Nephron progenitor cell (in vitro differentiated cells): ENCODE measurements around the gene PKD2.

ENCODE experiments used
- DNase-seq: peaks from one replicate; pipeline ENCODE4 v3.0.0; 2021
- H3K27ac Mint-ChIP-seq: 2 replicates; pipeline ENCODE4 v1.8.0; 2021; ENCODE audit warnings: mild to moderate bottlenecking, moderate library complexity, mixed read lengths
- H3K27me3 Mint-ChIP-seq: 2 replicates; pipeline ENCODE4 v1.8.0; 2021; ENCODE audit warnings: mild to moderate bottlenecking, low read depth, mixed read lengths; ENCODE audit not compliant: poor library complexity
- H3K36me3 Mint-ChIP-seq: 2 replicates; pipeline ENCODE4 v1.8.0; 2021; ENCODE audit warnings: low read depth, mixed read lengths
- H3K4me1 Mint-ChIP-seq: 2 replicates; pipeline ENCODE4 v1.8.0; 2021; ENCODE audit warnings: mixed read lengths
- H3K4me3 Mint-ChIP-seq: 2 replicates; pipeline ENCODE4 v1.8.0; 2021; ENCODE audit warnings: mild to moderate bottlenecking, moderate library complexity, mixed read lengths
- H3K9me3 Mint-ChIP-seq: 2 replicates; pipeline ENCODE4 v1.8.0; 2021; ENCODE audit warnings: mild to moderate bottlenecking, moderate library complexity, mixed read lengths
- TF ChIP-seq, protein P1 (sequence below): fragments of 200-600 bp; sonication (generic); IDR thresholded peaks from 2 replicates; pipeline ENCODE4 v1.5.0; 2021; ENCODE audit warnings: antibody characterized with exemption

Gene PKD2

DNA sequence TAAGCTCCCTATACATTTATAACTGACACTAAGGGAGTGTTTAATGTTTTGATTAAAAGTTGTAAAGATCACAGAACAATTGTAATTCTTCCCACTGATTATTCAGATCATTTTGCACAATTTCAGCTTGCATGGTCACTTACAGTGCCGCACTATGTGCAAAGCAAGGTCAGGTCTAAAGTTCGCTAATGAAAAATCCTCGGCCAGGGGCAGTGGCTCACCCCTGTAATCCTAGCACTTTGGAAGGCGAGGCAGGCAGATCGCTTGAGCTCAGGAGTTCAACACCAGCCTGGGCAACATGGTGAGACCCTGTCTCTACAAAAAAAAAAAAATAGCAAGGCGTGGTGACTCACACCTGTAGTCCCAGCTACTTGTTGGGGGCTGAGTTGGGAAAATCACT lies 57.0 kb downstream of the PKD2 start:
- H3K36me3 Mint-ChIP-seq, result peaks cover 71% of the 10 kb centered on the region
- peaks cover 14% of the 10 kb centered on the region for H3K9me3 Mint-ChIP-seq
- H3K4me3 Mint-ChIP-seq, result no peak overlapping the region
- no peaks in the 10 kb centered on the region for H3K4me1 Mint-ChIP-seq
- H3K27ac Mint-ChIP-seq, result no peak overlapping the region
- TF ChIP-seq, protein P1, sequence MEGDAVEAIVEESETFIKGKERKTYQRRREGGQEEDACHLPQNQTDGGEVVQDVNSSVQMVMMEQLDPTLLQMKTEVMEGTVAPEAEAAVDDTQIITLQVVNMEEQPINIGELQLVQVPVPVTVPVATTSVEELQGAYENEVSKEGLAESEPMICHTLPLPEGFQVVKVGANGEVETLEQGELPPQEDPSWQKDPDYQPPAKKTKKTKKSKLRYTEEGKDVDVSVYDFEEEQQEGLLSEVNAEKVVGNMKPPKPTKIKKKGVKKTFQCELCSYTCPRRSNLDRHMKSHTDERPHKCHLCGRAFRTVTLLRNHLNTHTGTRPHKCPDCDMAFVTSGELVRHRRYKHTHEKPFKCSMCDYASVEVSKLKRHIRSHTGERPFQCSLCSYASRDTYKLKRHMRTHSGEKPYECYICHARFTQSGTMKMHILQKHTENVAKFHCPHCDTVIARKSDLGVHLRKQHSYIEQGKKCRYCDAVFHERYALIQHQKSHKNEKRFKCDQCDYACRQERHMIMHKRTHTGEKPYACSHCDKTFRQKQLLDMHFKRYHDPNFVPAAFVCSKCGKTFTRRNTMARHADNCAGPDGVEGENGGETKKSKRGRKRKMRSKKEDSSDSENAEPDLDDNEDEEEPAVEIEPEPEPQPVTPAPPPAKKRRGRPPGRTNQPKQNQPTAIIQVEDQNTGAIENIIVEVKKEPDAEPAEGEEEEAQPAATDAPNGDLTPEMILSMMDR, result no peak
- no peak for DNase-seq
- peaks cover 5% of the 10 kb centered on the region for H3K27me3 Mint-ChIP-seq

DNA sequence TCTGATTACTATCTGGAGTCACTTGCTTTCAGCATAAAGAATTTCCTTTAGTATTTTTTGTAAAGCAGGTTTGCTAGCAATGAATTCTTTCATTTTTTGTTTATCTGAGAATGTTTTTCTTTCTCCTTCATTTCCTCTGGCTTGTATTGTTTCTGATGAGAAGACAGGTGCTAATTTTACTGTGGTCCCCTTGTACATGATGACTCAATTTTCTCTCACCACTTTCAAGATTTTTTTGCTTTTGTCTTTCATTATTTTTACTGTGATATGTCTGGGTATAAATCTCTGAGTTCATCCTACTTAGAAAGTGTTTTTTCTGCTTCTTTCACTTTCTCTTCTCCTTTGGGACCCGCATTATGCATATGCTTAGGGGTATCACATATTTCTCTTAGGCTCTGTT lies 62.6 kb downstream of the PKD2 start:
- TF ChIP-seq, protein P1, result no peak
- no peak for DNase-seq
- no peaks in the 10 kb centered on the region for H3K4me1 Mint-ChIP-seq
- no peak overlapping the region for H3K4me3 Mint-ChIP-seq
- H3K27me3 Mint-ChIP-seq, result peaks cover 5% of the 10 kb centered on the region
- H3K27ac Mint-ChIP-seq, result no peak overlapping the region
- H3K9me3 Mint-ChIP-seq, result peaks cover 41% of the 10 kb centered on the region
- H3K36me3 Mint-ChIP-seq, result peaks cover 93% of the 10 kb centered on the region

DNA sequence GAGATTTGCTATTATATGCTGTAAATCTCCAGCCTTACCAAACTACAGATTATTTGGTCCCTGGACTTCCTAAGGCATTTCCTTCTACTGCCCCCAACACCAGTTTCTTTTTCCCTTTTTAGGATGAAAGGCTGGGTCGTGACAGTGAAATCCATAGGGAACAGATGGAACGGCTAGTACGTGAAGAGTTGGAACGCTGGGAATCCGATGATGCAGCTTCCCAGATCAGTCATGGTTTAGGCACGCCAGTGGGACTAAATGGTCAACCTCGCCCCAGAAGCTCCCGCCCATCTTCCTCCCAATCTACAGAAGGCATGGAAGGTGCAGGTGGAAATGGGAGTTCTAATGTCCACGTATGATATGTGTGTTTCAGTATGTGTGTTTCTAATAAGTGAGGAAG lies 67.9 kb downstream of the PKD2 start:
- no peak for DNase-seq
- Mint-ChIP-seq H3K27me3 (no peaks in the 10 kb centered on the region), H3K36me3 (peaks cover 65% of the 10 kb centered on the region), H3K9me3 (peaks cover 18% of the 10 kb centered on the region), H3K27ac (no peak overlapping the region), H3K4me3 (no peak overlapping the region), H3K4me1 (no peaks in the 10 kb centered on the region)
- TF ChIP-seq, protein P1, result no peak

DNA sequence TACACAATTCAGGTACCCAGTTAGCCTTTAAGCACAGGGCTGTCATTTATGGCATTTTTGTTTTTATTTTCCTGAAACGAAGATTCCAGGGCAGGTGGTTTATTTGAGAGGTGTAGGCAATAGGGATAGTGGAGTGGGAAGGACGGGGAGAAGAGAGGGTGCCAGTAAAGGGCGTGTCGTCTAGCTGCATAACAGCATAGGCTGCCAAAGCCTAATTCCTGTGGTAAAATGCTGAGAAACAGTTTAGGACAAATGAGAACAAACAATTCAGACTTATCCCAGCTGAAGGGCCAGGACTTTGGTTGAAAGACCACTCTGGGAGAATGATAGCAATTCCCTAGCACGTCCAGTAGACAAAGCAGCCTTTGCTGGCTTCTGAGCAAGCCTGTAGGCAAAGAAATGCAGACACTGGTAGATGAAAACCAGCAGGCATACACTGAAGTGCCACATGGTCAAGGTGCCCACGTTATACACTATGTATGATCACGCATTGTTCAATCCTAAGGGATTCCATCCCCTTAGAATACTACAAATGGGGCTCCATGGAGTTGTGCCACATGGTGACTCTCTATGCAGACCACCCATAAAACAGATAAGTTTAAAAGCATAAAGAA lies 70.6 kb downstream of the PKD2 start:
- no peaks in the 10 kb centered on the region for H3K9me3 Mint-ChIP-seq
- no peak for DNase-seq
- TF ChIP-seq, protein P1, result no peak
- H3K4me3 Mint-ChIP-seq, result no peak overlapping the region
- peaks cover 39% of the 10 kb centered on the region for H3K36me3 Mint-ChIP-seq
- H3K27ac Mint-ChIP-seq, result peak overlapping the region; percentile 79
- H3K4me1 Mint-ChIP-seq, result no peaks in the 10 kb centered on the region
- H3K27me3 Mint-ChIP-seq, result no peaks in the 10 kb centered on the region

DNA sequence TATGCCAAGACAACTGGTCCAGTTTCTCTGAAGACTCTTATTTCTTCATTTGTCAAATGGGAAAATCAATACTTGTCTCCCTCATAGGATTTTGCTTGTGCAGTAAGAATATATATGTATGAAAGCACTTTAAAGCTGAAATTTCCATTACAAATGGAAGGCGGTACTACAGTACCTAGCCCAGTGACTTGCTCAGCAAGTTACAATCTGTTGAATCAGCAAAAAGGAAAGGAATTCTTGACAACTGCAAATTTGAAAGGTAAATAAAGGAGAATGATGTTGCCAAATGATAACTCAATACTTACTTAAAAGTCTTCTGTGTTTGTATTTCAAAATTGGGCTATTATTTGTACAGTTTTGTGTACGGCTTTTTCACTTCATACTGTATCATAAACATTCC lies 71.1 kb downstream of the PKD2 start:
- H3K36me3 Mint-ChIP-seq, result peaks cover 38% of the 10 kb centered on the region
- no peaks in the 10 kb centered on the region for H3K4me1 Mint-ChIP-seq
- H3K27me3 Mint-ChIP-seq, result no peaks in the 10 kb centered on the region
- no peak overlapping the region for H3K4me3 Mint-ChIP-seq
- H3K27ac Mint-ChIP-seq, result no peak overlapping the region
- H3K9me3 Mint-ChIP-seq, result no peaks in the 10 kb centered on the region
- TF ChIP-seq, protein P1, result no peak
- DNase-seq, result no peak

DNA sequence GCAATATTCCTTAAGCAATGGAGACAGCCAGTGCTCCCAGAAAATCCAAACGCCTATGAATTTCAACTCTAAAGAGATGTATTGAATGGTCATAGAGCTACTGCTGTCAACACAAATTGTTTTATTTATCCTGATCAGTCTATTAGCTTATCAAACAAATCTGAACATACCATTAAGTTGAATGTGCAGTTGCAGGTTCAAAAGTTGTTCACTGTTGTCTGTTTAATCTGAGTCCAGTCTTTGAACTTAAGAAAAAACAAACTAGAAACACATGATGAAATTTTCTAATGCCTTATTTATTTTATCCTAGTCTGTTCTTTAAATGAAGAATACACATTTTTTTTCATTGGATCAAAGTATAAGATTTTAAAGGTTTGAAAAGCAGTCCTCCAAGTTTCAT lies 73.2 kb downstream of the PKD2 start:
- H3K27me3 Mint-ChIP-seq, result no peaks in the 10 kb centered on the region
- H3K9me3 Mint-ChIP-seq, result no peaks in the 10 kb centered on the region
- TF ChIP-seq, protein P1, result no peak
- DNase-seq, result no peak
- no peak overlapping the region for H3K4me3 Mint-ChIP-seq
- H3K27ac Mint-ChIP-seq, result no peak overlapping the region
- H3K4me1 Mint-ChIP-seq, result no peaks in the 10 kb centered on the region
- H3K36me3 Mint-ChIP-seq, result peaks cover 20% of the 10 kb centered on the region
